HCT116 (cell line): Measurements from ENCODE around the gene PCARE. TPM values are rescaled to one million over a fixed set of nuclear protein-coding genes. Genes with fewer than 3 reads are reported as not detected.

Experiments
- ATAC-seq: fragments of 200-7000 bp; cut with Tn5 transposase; 2 replicates; pipeline ENCODE4 v1.9.1; 2020; ENCODE audit warnings: mild to moderate bottlenecking, moderate library complexity
- BruUV-seq: library from RNA; stranded (reverse); fragments of 400-500 nt; replicated peaks from 2 replicates; lab custom pipeline; 2021; lab: Mats Ljungman, UMichigan
- CTCF ChIA-PET: fragments of 300-600 bp; sonication (Branson Sonifier 250); formaldehyde crosslinking; loops from one replicate; lab custom pipeline; 2021; ENCODE audit warnings: antibody characterized with exemption; lab: Charles Lee
- POLR2A ChIA-PET: fragments of 300-600, 350-600 bp; sonication (Branson Sonifier 250); formaldehyde crosslinking; loops from one replicate; lab custom pipeline; 2021; ENCODE audit warnings: antibody characterized with exemption; lab: Charles Lee
- RAD21 ChIA-PET, 2 experiments: fragments of 300-600 bp; sonication (Branson Sonifier 250); formaldehyde crosslinking; loops; one replicate each; lab custom pipeline; 2023; ENCODE audit warnings: low total read pairs in 2 of 2; ENCODE audit not compliant: uncharacterized antibody in 2 of 2, unreplicated experiment in 2 of 2, low non-redundant PET in 1 of 2; lab: Charles Lee
- DNase-seq: peaks from one replicate; pipeline ENCODE4 v3.0.0-alpha.2; 2010; ENCODE audit warnings: low read depth, low spot score
- H2AFZ ChIP-seq: fragments of 200-600 bp; shearing (Covaris generic), sonication (generic); 2 replicates; pipeline ENCODE4 v1.6.1; 2017; ENCODE audit warnings: low read depth, mixed run types, mixed read lengths, antibody characterized with exemption, low read length; ENCODE audit not compliant: poor library complexity, severe bottlenecking
- H3K27ac ChIP-seq: 2 replicates; pipeline ENCODE4 v1.5.1; 2012; ENCODE audit warnings: low read depth, low read length
- H3K27me3 ChIP-seq: fragments of 200-600 bp; sonication (generic); 2 replicates; pipeline ENCODE4 v1.6.1; 2016; ENCODE audit warnings: mixed run types, low read length, mixed read lengths; ENCODE audit not compliant: insufficient read depth
- H3K36me3 ChIP-seq, 2 experiments: fragments of 200-500 bp in 1 of 2; fragments of 200-600 bp in 1 of 2; sonication (Bioruptor generic) in 1 of 2; sonication (generic) in 1 of 2; 2 replicates each; pipeline versions ENCODE4 v1.5.1 to v1.6.1; 2014 to 2016; ENCODE audit warnings: low read length in 2 of 2, inconsistent platforms in 1 of 2, mixed read lengths in 1 of 2, mixed run types in 1 of 2; ENCODE audit not compliant: insufficient read depth in 2 of 2, control insufficient read depth in 1 of 2
- H3K4me1 ChIP-seq, 2 experiments: fragments of 200-600 bp in 1 of 2; sonication (generic) in 1 of 2; 2 replicates each; pipeline versions ENCODE4 v1.5.1 to v1.6.1; 2012 to 2017; ENCODE audit warnings: low read length in 2 of 2, inconsistent platforms in 1 of 2, mild to moderate bottlenecking in 1 of 2, mixed read lengths in 1 of 2, mixed run types in 1 of 2, moderate library complexity in 1 of 2; ENCODE audit not compliant: insufficient read depth in 2 of 2, control insufficient read depth in 1 of 2
- H3K4me2 ChIP-seq: fragments of 200-600 bp; sonication (generic); 2 replicates; pipeline ENCODE4 v1.6.1; 2017; ENCODE audit warnings: mixed run types, low read length, mixed read lengths
- H3K4me3 ChIP-seq, 2 experiments: fragments of 200-600 bp in 1 of 2; sonication (generic) in 1 of 2; replicated peaks in 1 of 2; 2 replicates each; pipeline ENCODE4 v1.5.1; 2011 to 2016; ENCODE audit warnings: low read length in 2 of 2, control low read depth in 1 of 2, low read depth in 1 of 2, mild to moderate bottlenecking in 1 of 2, mixed read lengths in 1 of 2, mixed run types in 1 of 2
- H3K79me2 ChIP-seq: fragments of 200-600 bp; sonication (generic); 2 replicates; pipeline ENCODE4 v1.6.1; 2017; ENCODE audit warnings: mild to moderate bottlenecking, mixed run types, low read length, moderate library complexity, mixed read lengths; ENCODE audit not compliant: insufficient read depth
- H3K9ac ChIP-seq: fragments of 200-600 bp; sonication (generic); 2 replicates; pipeline ENCODE4 v1.6.1; 2016; ENCODE audit warnings: low read length, mixed read lengths
- H3K9me2 ChIP-seq: fragments of 200-600 bp; sonication (generic), shearing (Covaris generic); 2 replicates; pipeline ENCODE4 v1.6.1; 2017; ENCODE audit warnings: mixed run types, mild to moderate bottlenecking, moderate library complexity; ENCODE audit not compliant: insufficient read depth
- H3K9me3 ChIP-seq, 2 experiments: fragments of 200-500 bp in 1 of 2; fragments of 200-600 bp in 1 of 2; sonication (Bioruptor generic) in 1 of 2; sonication (generic) in 1 of 2; 2 replicates each; pipeline ENCODE4 v1.6.1; 2014 to 2017; ENCODE audit warnings: low read length in 2 of 2, mixed read lengths in 2 of 2, inconsistent platforms in 1 of 2, low read depth in 1 of 2, mild to moderate bottlenecking in 1 of 2, mixed run types in 1 of 2, moderate library complexity in 1 of 2; ENCODE audit not compliant: control insufficient read depth in 1 of 2, insufficient read depth in 1 of 2
- H4K20me1 ChIP-seq: fragments of 200-600 bp; sonication (generic), shearing (Covaris generic); 2 replicates; pipeline ENCODE4 v1.6.1; 2017; ENCODE audit warnings: mixed run types, mild to moderate bottlenecking, moderate library complexity; ENCODE audit not compliant: insufficient read depth
- CBX3 ChIP-seq: IDR thresholded peaks from 2 replicates; pipeline ENCODE4 v1.6.1; 2012; ENCODE audit warnings: low read depth
- CEBPB ChIP-seq: IDR thresholded peaks from 2 replicates; pipeline ENCODE4 v1.6.1; 2012; ENCODE audit warnings: low read depth
- EGR1 ChIP-seq: IDR thresholded peaks from 2 replicates; pipeline ENCODE4 v1.6.1; 2012; ENCODE audit warnings: low read depth
- FOSL1 ChIP-seq: IDR thresholded peaks from 2 replicates; pipeline ENCODE4 v1.6.1; 2012; ENCODE audit warnings: low read depth
- JUND ChIP-seq: IDR thresholded peaks from 2 replicates; pipeline ENCODE4 v1.6.1; 2012
- POLR2A ChIP-seq: IDR thresholded peaks from 2 replicates; pipeline ENCODE4 v1.7.0; 2011; ENCODE audit warnings: borderline replicate concordance; ENCODE audit not compliant: insufficient read depth, insufficient read length; ENCODE audit errors: extremely low read depth
- RAD21 ChIP-seq: IDR thresholded peaks from 2 replicates; pipeline ENCODE4 v1.6.1; 2012; ENCODE audit warnings: low read depth, mild to moderate bottlenecking
- SIN3A ChIP-seq: IDR thresholded peaks from 2 replicates; pipeline ENCODE4 v1.6.1; 2012; ENCODE audit warnings: low read depth
- SP1 ChIP-seq: IDR thresholded peaks from 2 replicates; pipeline ENCODE4 v1.6.1; 2012; ENCODE audit warnings: low read depth
- SRF ChIP-seq: IDR thresholded peaks from 2 replicates; pipeline ENCODE4 v1.6.1; 2012; ENCODE audit warnings: low read depth
- ZFX ChIP-seq: fragments of 450-650 bp; IDR thresholded peaks from 2 replicates; pipeline ENCODE4 v1.6.1; 2017
- intact Hi-C: fragments of 100-400 bp; cut with micrococcal nuclease; formaldehyde crosslinking; loops from 2 replicates; pipeline ENCODE4 v1.10.0; 2022
- total RNA-seq: library from RNA; stranded (reverse); gene quantifications from one replicate; pipeline ENCODE4 v1.2.1, GENCODE V29; 2021; ENCODE audit not compliant: unreplicated experiment
- TF ChIP-seq, protein P1 (sequence below): IDR thresholded peaks from 2 replicates; pipeline ENCODE4 v1.6.1; 2012
- TF ChIP-seq, protein P2 (sequence below): IDR thresholded peaks from 2 replicates; pipeline ENCODE4 v1.6.1; 2011; ENCODE audit warnings: mild to moderate bottlenecking, low read length, moderate library complexity; ENCODE audit not compliant: insufficient replicate concordance; ENCODE audit errors: extremely low read depth

PCARE gene
- total RNA-seq, 1 experiment from 2014 or later, result not detected

DNA sequence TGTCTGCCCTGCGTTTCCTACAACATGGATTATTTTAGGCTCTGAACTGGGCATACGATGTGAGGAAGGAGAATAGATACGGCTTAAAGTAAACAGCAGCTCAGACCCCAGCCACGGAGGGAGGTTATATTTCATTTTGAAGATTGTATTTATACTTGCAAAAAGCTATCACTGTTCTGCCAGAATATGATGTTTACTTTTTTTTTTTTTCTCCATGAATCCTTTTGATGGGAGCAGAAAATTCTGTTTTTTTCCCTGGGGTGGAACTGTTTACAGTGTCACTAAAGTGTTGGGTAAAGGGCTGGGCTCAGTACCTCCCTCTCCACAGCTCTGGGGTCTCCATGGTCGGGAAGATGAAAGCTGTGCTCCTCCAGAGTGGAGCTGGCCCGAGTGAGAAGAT, 13.1 kb downstream of the PCARE start:
- Histone ChIP-seq H3K4me2 (no peak overlapping the region), H3K9ac (no peak overlapping the region), H2AFZ (no peak overlapping the region), H3K27ac (no peak overlapping the region), H3K4me1 (no peaks in the 10 kb centered on the region), H3K4me3 (no peak overlapping the region), H4K20me1 (no peaks in the 10 kb centered on the region), H3K36me3 (no peaks in the 10 kb centered on the region), H3K9me3 (no peaks in the 10 kb centered on the region), H3K79me2 (no peaks in the 10 kb centered on the region), H3K27me3 (no peaks in the 10 kb centered on the region), H3K9me2 (no peaks in the 10 kb centered on the region)
- CTCF ChIA-PET, result no interaction called here
- POLR2A ChIA-PET, result no interaction called here
- intact Hi-C loops, result no loop called here
- TF ChIP-seq EGR1, result no peak
- TF ChIP-seq FOSL1, result no peak
- no peak for TF ChIP-seq CBX3
- TF ChIP-seq POLR2A, result no peak
- TF ChIP-seq SP1, result no peak
- TF ChIP-seq SRF, result no peak
- TF ChIP-seq RAD21, result no peak
- TF ChIP-seq CEBPB, result no peak
- TF ChIP-seq, protein P1, sequence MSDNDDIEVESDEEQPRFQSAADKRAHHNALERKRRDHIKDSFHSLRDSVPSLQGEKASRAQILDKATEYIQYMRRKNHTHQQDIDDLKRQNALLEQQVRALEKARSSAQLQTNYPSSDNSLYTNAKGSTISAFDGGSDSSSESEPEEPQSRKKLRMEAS, result no peak
- TF ChIP-seq ZFX, result no peak
- no peak for TF ChIP-seq JUND
- RAD21 ChIA-PET, result no interaction called here
- no peak for DNase-seq
- ATAC-seq, result no peak
- BruUV-seq, result no TSS peak

DNA sequence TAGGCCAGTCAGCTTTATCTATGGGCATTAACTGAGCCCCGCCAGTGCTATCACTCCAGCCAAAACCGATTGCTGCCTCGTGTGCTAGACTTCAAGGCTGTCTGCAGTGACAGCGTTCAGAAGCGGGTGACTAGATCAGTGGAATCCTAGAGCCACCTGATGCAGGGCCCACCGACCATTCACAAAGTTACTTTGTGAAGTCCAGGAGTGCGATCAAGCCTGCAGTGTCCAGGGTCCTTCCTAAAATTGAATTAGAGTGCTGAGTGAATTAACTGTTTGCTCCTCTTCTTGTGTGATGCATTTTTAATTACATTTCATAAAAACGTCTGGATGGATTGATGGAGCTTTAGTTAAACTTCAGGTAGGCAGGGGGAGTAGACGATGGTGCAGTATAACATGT, 13.9 kb downstream of the PCARE start:
- no peak for ATAC-seq
- no peaks in the 10 kb centered on the region for H3K9me2 ChIP-seq
- RAD21 ChIA-PET, result no interaction called here

More for the DNA sequence above, 13.9 kb downstream of the PCARE start:
- Histone ChIP-seq H4K20me1 (no peaks in the 10 kb centered on the region), H3K4me1 (no peaks in the 10 kb centered on the region), H3K36me3 (no peaks in the 10 kb centered on the region), H3K79me2 (no peaks in the 10 kb centered on the region), H2AFZ (no peak overlapping the region), H3K27me3 (no peaks in the 10 kb centered on the region), H3K4me2 (no peak overlapping the region), H3K9me3 (no peaks in the 10 kb centered on the region), H3K4me3 (no peak overlapping the region), H3K27ac (no peak overlapping the region), H3K9ac (no peak overlapping the region)
- intact Hi-C loops, result no loop called here
- no TSS peak for BruUV-seq
- ChIA-PET CTCF (no interaction called here), POLR2A (no interaction called here)
- TF ChIP-seq, protein P2, sequence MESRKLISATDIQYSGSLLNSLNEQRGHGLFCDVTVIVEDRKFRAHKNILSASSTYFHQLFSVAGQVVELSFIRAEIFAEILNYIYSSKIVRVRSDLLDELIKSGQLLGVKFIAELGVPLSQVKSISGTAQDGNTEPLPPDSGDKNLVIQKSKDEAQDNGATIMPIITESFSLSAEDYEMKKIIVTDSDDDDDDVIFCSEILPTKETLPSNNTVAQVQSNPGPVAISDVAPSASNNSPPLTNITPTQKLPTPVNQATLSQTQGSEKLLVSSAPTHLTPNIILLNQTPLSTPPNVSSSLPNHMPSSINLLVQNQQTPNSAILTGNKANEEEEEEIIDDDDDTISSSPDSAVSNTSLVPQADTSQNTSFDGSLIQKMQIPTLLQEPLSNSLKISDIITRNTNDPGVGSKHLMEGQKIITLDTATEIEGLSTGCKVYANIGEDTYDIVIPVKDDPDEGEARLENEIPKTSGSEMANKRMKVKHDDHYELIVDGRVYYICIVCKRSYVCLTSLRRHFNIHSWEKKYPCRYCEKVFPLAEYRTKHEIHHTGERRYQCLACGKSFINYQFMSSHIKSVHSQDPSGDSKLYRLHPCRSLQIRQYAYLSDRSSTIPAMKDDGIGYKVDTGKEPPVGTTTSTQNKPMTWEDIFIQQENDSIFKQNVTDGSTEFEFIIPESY, result no peak
- TF ChIP-seq ZFX (no peak), FOSL1 (no peak), SIN3A (no peak)
- TF ChIP-seq, protein P1, result no peak
- no peak for DNase-seq
